ENCODE data around the gene ZRANB1. TPM values are rescaled to one million over a fixed set of nuclear protein-coding genes. Genes with fewer than 3 reads are reported as not detected.

Gene ZRANB1
- total RNA-seq, 2 experiments from 2014 or later, result 14.5 to 17.0 TPM

- no peaks in the 10 kb centered on the region for H3K79me2 ChIP-seq (ENCODE audit: insufficient read depth, low read depth, low read length)
- no TSS peak for BruUV-seq (replicated peaks)
- H3K9me2 ChIP-seq (ENCODE audit: insufficient read depth, low read length), result no peaks in the 10 kb centered on the region
- no peak overlapping the region for H3K27ac ChIP-seq (ENCODE audit: low read depth, low read length, poor library complexity, severe bottlenecking)
- no peak overlapping the region for H2AFZ ChIP-seq (ENCODE audit: low read length)
- no peak overlapping the region for H3K4me2 ChIP-seq (ENCODE audit: low read length)
- TF ChIP-seq EZH2phosphoT487 (IDR thresholded peaks at IDR 0.05; ENCODE audit: borderline replicate concordance, low read depth, low read length) (no peak), CTCF (conservative IDR thresholded peaks at IDR 0.05; ENCODE audit: low read length) (no peak)
- H3K4me3 ChIP-seq (ENCODE audit: low read depth, low read length, poor library complexity, severe bottlenecking), result no peak overlapping the region
- no peak for DNase-seq (ENCODE audit: low spot score)
- no peaks in the 10 kb centered on the region for H3K4me1 ChIP-seq (ENCODE audit: insufficient read depth, low read length, poor library complexity, severe bottlenecking)
- ChIA-PET CTCF (ENCODE audit: unreplicated experiment) (no interaction called here), POLR2A (interaction anchor here (0.6 kb wide), 1 partner anchor 14 kb away, joined by 9 read pairs; no protein-coding TSS in a partner anchor)
- intact Hi-C loops (cut with micrococcal nuclease; ENCODE audit: unreplicated experiment), result no loop called here
- H3K9me3 ChIP-seq (ENCODE audit: low read length), result no peaks in the 10 kb centered on the region
- H3K36me3 ChIP-seq (ENCODE audit: insufficient read depth, low read length), result no peaks in the 10 kb centered on the region; the same call in 1 of the 2 replicates
- H4K20me1 ChIP-seq (ENCODE audit: insufficient read depth, low read length), result no peaks in the 10 kb centered on the region
These were observed 54.4 kb downstream of the ZRANB1 start for GRCh38 chr10:124996127-124996853.

GRCh38 chr10:124996854-124997215 lies 54.9 kb downstream of the ZRANB1 start:
- POLR2A ChIA-PET, result no interaction called here
- intact Hi-C loops (cut with micrococcal nuclease; ENCODE audit: unreplicated experiment), result no loop called here
- no TSS peak for BruUV-seq (replicated peaks)
- TF ChIP-seq CTCF (conservative IDR thresholded peaks at IDR 0.05; ENCODE audit: low read length), result no peak
- no peak for TF ChIP-seq EZH2phosphoT487 (IDR thresholded peaks at IDR 0.05; ENCODE audit: borderline replicate concordance, low read depth, low read length)
- Histone ChIP-seq H4K20me1 (ENCODE audit: insufficient read depth, low read length) (no peaks in the 10 kb centered on the region), H3K36me3 (ENCODE audit: insufficient read depth, low read length) (no peaks in the 10 kb centered on the region), H3K4me3 (ENCODE audit: low read depth, low read length, poor library complexity, severe bottlenecking) (no peak overlapping the region), H3K4me2 (ENCODE audit: low read length) (no peak overlapping the region), H3K4me1 (ENCODE audit: insufficient read depth, low read length, poor library complexity, severe bottlenecking) (no peaks in the 10 kb centered on the region), H3K9me2 (ENCODE audit: insufficient read depth, low read length) (no peaks in the 10 kb centered on the region), H3K27ac (ENCODE audit: low read depth, low read length, poor library complexity, severe bottlenecking) (no peak overlapping the region), H3K9me3 (ENCODE audit: low read length) (no peaks in the 10 kb centered on the region), H2AFZ (ENCODE audit: low read length) (no peak overlapping the region), H3K79me2 (ENCODE audit: insufficient read depth, low read depth, low read length) (no peaks in the 10 kb centered on the region)
- no peak for DNase-seq (ENCODE audit: low spot score)
- CTCF ChIA-PET (ENCODE audit: unreplicated experiment), result no interaction called here

- no peaks in the 10 kb centered on the region for H4K20me1 ChIP-seq (ENCODE audit: insufficient read depth, low read length)
- H3K4me2 ChIP-seq (ENCODE audit: low read length), result no peak overlapping the region
- TF ChIP-seq CTCF (conservative IDR thresholded peaks at IDR 0.05; ENCODE audit: low read length), result no peak
- TF ChIP-seq EZH2phosphoT487 (IDR thresholded peaks at IDR 0.05; ENCODE audit: borderline replicate concordance, low read depth, low read length), result no peak
- intact Hi-C loops (cut with micrococcal nuclease; ENCODE audit: unreplicated experiment), result no loop called here
- no peaks in the 10 kb centered on the region for H3K9me3 ChIP-seq (ENCODE audit: low read length)
- ChIA-PET POLR2A (no interaction called here), CTCF (ENCODE audit: unreplicated experiment) (no interaction called here)
- H3K79me2 ChIP-seq (ENCODE audit: insufficient read depth, low read depth, low read length), result no peaks in the 10 kb centered on the region
- no peak for DNase-seq (ENCODE audit: low spot score)
- no peak overlapping the region for H2AFZ ChIP-seq (ENCODE audit: low read length)
- no peaks in the 10 kb centered on the region for H3K36me3 ChIP-seq (ENCODE audit: insufficient read depth, low read length)
- no peak overlapping the region for H3K27ac ChIP-seq (ENCODE audit: low read depth, low read length, poor library complexity, severe bottlenecking)
- H3K4me3 ChIP-seq (ENCODE audit: low read depth, low read length, poor library complexity, severe bottlenecking), result no peak overlapping the region
- no peaks in the 10 kb centered on the region for H3K9me2 ChIP-seq (ENCODE audit: insufficient read depth, low read length)
- H3K4me1 ChIP-seq (ENCODE audit: insufficient read depth, low read length, poor library complexity, severe bottlenecking), result no peaks in the 10 kb centered on the region
- BruUV-seq (replicated peaks), result no TSS peak
These were observed 55.4 kb downstream of the ZRANB1 start for GRCh38 chr10:124997306-124997705.

All from OCI-LY7 (cell line).